HG03442 (cell line): Measurements from ENCODE around the gene ITPR1.

Experiments
- ATAC-seq: cut with Tn5 transposase; IDR thresholded peaks from one replicate; pipeline ENCODE4 v1.9.1; 2021; ENCODE audit warnings: mild to moderate bottlenecking, moderate library complexity; ENCODE audit not compliant: unreplicated experiment

ITPR1 gene

GRCh38 chr3:4766716-4767499 lies 273.8 kb downstream of the ITPR1 start:
- no peak for ATAC-seq

GRCh38 chr3:4768021-4768420 lies 274.9 kb downstream of the ITPR1 start:
- ATAC-seq: no peak

DNA sequence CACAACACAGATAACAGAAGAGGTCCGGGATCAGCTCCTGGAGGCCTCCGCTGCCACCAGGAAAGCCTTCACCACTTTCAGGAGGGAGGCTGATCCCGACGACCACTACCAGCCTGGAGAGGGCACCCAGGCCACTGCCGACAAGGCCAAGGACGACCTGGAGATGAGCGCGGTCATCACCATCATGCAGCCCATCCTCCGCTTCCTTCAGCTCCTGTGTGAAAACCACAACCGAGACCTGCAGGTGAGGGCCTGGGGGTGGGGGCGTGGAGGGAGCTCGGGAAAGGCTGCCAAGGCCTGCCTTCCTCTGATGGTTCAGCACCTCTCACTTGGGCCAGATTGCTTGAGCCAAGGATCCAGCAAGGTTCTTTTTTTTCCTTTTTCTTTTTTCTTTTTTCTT lies 275.4 kb downstream of the ITPR1 start:
- ATAC-seq: no peak

DNA sequence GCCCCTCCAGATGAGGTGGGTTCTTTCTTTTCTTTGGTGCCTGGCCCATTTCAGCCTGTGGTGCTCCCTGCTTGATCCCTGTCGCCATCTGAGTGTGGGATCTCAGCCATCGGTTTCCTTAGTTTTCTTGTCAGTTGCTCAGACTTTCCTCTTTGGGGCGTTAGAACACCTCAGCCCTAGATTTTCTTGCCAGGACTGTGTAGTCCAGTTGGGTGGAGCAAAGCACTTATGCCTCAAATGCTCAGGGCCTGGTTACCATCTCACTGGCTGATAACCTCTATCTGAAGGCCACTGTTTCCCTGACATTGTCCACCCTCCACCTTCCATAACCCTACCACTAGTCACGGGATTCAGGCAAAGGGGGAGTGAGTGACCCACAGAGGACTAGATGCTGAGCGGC lies 277.4 kb downstream of the ITPR1 start:
- no peak for ATAC-seq

GRCh38 chr3:4771243-4771642 lies 278.1 kb downstream of the ITPR1 start:
- ATAC-seq: no peak

DNA sequence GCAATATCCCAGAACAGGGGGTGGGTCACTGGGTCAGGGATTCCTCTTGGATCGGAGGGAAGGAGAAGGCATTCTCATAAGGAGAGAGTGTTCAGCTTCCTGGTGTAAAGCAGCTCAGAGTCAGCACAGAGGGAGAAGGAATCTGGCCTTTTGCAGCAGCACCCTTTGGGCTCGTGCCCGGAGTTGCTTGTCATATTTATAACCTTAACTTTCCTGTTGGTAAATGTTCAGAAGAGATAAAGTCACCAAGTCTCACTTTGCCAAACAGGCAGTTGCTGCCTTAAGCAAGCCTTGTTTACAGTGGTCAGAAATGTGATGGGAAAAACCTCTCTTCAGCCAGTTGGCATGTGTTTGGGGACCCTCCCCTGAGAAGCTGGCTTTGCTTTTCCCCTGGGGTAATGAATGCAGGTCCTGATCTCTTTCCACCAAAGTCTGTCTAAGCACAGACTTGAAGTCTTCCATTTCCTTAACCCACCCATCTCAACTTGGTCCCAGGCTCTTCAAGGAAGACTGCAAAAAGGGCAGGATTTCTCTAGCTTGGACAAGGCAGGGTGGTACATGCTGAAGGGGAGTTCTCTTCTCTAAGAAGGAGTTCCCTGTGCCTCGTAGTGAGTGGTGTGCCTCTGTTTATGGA lies 279.1 kb downstream of the ITPR1 start:
- ATAC-seq: no peak

DNA sequence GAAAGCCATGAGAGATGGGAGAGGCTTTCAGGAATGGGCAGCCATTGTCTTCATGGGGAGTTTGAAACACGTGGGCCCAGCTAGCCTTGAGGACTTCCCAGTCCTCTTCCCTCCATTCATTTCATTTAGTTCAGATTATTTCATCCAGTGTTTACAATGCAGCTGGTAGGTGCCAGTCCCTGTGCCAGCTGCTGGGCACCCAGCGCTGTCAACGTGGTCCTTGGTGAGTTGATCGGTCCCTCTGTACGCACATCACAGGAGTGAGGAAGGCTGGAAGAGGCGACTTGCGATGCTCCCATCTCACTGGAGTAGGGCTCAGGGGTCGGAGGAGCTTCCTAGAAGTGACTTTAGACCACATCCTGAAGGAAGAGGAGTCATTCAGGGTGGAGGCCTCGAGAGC lies 279.7 kb downstream of the ITPR1 start:
- no peak for ATAC-seq

DNA sequence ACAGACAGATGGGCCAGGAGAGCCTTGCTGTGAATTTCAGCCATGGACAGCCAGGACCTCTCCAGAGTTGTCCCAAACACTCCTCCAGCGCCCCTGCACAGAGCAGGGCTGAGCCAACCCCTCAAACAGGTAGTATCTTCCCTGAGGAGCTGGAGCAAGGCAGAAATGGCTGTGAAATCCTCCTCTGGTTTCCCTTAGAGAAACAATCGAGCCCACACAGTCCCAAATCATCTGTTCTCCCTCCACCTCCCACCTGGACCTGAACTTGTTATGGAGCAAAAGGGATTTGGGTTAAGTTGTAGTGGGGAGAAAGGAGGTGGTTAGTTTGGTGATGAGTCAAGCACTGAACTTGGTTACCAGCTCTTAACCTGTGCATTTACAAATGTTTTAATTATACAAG lies 280.4 kb downstream of the ITPR1 start:
- no peak for ATAC-seq

DNA sequence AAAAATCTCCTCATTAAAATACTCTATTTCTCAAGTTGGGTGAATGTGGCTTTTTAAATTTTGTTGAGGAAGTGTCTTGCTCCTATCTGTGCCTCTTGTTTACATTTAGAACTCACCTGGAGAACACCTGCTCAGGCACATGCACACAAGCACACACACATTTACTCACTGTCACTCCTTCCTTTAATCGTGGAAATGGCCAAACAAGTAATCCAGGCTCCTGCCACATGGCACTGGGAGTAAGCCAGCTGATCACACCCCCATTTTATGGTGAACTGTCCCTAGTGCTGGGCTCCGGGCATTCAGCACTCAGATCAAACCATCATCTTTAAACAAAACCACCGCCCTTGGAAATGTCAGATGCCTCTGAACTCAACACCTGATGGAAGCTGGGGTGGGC lies 281.4 kb downstream of the ITPR1 start:
- ATAC-seq: no peak

DNA sequence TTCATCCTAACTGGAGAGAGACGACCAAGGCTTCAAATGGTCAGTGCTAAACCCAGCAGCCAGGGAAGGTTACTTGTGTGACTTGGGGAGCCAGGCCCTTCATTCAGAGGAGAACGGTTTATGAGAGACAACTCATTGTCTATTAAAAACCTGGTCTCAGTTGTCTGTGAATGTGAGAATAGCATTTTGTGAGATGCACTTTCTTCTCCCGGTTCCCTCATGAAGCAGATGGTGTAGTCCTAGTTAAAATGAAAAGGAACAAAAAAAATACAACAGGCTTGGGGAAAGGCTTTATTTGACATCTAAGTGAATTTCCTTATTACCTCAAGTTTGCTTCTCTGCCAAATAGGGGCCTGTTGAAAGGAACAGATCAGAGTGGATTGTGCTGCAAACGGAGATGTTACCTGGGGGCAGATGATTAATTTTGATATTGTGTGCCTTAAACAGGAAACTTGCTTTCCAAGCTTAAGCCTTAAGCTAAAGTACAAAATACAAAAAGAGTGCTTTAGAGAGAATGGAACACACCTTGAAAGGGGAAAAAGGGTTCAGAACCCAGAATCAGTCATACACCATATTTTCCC lies 283.3 kb downstream of the ITPR1 start:
- ATAC-seq: peak; percentile 34

- peak; percentile 89 for ATAC-seq
Measured at GRCh38 chr3:4776980-4777581, 283.9 kb downstream of the ITPR1 start.

GRCh38 chr3:4778119-4778518 lies 285.0 kb downstream of the ITPR1 start:
- no peak for ATAC-seq

GRCh38 chr3:4778740-4779139 lies 285.6 kb downstream of the ITPR1 start:
- no peak for ATAC-seq

GRCh38 chr3:4780545-4780957 lies 287.4 kb downstream of the ITPR1 start:
- ATAC-seq: no peak

DNA sequence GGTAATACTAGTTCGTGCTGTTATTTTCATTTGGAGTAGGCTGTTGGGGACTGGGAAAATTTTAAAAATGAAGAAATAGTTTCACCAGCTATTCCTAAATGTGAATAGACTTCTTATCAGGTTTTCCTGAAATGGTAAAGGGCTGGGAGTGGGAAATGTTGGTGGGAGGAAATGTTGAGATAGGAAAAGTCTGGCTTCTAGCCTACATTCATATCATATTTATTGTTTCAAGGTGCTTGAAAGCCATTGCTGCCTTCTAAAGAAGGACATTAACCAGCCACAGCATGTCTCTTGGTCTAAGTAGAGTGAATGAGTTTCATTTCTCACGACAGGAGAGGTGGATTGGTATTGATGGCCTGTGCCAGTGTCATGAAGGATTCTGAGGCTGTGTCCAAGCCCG lies 288.9 kb downstream of the ITPR1 start:
- no peak for ATAC-seq

DNA sequence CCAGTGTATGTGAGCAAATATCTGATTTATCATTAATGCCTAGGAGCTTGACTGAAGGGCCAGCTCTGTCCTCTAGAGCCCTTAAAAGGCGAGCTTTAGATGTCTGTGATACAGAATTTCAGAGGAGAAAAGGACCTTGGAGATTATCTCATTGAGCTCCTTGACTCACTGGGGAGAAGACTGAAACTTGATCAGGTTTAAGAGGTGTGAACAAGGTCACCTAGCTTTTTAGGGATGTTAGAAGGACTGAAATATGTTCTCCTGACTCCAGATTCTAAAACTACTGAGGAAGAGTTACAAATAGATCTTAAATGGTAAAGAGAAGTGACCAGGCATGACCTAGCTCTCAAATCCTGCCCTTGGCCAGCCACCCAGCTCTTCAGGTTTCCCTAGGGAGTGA lies 292.4 kb downstream of the ITPR1 start:
- ATAC-seq: no peak

- ATAC-seq: no peak
Measured at GRCh38 chr3:4786431-4786830, 293.3 kb downstream of the ITPR1 start.

GRCh38 chr3:4791358-4791757 lies 298.2 kb downstream of the ITPR1 start:
- no peak for ATAC-seq

- ATAC-seq: no peak
Measured at GRCh38 chr3:4793311-4793710, 300.2 kb downstream of the ITPR1 start.

DNA sequence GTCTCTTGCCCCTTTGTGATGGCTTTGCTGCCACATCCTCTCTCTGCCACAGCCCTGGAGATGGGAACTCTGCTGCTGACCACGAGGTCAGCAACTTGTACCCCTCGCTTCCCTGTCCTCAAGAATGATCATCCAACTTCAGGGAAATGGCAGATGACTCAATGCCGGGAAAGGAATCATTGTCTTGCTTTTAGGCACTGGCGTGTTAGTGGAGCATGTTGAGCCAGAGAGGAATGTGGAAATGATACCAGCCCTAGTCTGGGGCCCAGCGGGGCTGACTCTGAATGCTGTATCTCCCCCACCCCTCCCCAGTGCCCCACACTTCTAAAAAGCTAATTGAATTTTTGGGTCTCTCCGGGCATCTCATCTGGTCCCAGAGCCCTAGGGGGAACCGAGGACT lies 301.2 kb downstream of the ITPR1 start:
- ATAC-seq: no peak

DNA sequence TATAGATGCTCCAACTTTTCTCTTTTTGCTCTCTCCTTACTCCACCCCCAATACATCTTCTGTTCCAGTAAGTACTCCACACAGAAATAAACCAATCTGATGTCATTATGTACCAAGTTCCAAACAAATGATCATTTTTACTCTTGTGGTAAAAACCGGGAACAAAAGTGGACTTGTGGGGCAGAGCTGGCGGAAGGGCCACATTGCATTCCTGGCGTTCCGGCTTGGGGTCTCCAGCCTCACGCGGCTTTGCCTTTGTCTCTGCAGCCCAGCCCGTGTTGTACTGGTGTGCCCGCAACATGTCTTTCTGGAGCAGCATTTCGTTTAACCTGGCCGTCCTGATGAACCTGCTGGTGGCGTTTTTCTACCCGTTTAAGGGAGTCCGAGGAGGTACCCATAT lies 301.6 kb downstream of the ITPR1 start:
- ATAC-seq: no peak

DNA sequence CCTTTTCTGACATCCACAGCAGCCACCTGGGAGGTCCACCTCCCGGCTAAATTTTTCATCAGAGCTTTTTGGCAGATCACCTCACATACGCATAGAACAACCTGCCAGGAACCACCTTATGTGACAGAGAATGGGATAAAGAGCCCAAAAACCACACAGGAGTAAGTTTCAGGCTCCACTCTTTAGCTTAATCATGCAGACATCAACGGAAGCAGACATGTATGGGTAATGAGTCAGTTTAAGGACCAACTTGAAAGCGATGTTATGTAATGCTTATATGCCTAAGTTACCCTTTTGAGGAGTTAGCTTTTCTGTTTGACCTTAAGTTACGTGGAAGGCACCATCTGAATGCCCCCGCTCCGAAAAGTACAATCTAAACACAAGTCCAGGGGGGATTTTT lies 302.8 kb downstream of the ITPR1 start:
- no peak for ATAC-seq
